Thyroid gland (tissue), 4 donors: ENCODE data around the gene ZIC1.

Source experiments
- CTCF ChIP-seq, 6 experiments: fragments of 200-600 bp in 3 of 6; fragments of 450-650 bp in 3 of 6; sonication (generic) in 3 of 6; IDR thresholded peaks; one replicate each; pipeline ENCODE4 v1.5.1; 2016 to 2019; ENCODE audit warnings: antibody characterized with exemption in 6 of 6, mild to moderate bottlenecking in 2 of 6, inconsistent platforms in 1 of 6, moderate library complexity in 1 of 6
- POLR2A ChIP-seq, 2 donors: fragments of 450-650 bp; IDR thresholded peaks; one replicate each; pipeline ENCODE4 v1.6.1; 2017; ENCODE audit warnings: antibody characterized with exemption in 2 of 2, mild to moderate bottlenecking in 2 of 2, moderate library complexity in 1 of 2

- TF ChIP-seq CTCF (IDR thresholded peaks at IDR 0.05) (no peak), POLR2A (IDR thresholded peaks at IDR 0.05) (no peak)
These were observed 31.5 kb upstream of the ZIC1 start for GRCh38 chr3:147377412-147378367.
